HG03103 (cell line): ENCODE measurements around the gene SPN.
"Not testable (repeated sequence)": the region's sequence is repeated elsewhere in the genome, so short reads cannot be mapped to it uniquely, and the experiment has no call there.

Source experiments
- ATAC-seq: cut with Tn5 transposase; IDR thresholded peaks from one replicate; pipeline ENCODE4 v1.9.1; 2021; ENCODE audit warnings: low read depth; ENCODE audit not compliant: unreplicated experiment

SPN gene

DNA sequence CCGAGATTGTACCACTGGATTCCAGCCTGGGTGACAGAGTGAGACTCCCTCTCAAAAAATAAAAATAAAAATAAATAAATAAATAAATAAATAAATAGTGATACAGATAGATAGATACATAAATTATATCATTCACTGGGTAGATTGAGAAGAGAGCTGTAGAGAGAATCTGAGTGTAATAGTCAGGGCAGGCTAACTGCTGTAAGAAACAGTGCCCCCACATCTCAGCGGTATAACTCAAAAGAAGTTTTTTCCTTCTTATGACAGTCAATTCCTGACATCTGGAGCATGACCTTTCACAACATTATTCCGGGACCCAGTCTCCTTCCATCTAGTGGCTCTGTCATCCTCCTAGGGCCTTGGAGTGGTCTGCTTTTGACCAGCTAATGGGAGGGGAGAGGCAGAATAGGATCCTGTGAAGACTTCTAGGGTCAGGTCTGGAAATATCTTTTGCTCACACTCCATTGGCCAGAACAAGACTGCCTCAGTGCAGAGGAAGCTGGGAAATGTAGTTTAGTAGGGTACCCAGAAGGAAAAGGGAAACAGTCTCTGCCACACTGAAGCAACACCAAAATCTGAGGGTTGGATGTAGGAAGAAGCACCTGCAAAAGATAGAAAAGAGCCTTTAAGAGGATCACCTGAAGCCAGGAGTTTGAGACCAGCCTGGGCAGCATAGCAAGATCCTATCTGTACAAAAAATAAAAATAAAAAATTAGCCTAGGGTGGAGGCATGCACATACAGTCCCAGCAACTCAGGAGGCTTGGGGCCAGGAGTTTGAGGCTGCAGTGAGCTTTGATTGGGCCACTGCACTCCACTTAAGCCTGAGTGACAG, 13.0 kb downstream of the SPN start:
- no peak for ATAC-seq

DNA sequence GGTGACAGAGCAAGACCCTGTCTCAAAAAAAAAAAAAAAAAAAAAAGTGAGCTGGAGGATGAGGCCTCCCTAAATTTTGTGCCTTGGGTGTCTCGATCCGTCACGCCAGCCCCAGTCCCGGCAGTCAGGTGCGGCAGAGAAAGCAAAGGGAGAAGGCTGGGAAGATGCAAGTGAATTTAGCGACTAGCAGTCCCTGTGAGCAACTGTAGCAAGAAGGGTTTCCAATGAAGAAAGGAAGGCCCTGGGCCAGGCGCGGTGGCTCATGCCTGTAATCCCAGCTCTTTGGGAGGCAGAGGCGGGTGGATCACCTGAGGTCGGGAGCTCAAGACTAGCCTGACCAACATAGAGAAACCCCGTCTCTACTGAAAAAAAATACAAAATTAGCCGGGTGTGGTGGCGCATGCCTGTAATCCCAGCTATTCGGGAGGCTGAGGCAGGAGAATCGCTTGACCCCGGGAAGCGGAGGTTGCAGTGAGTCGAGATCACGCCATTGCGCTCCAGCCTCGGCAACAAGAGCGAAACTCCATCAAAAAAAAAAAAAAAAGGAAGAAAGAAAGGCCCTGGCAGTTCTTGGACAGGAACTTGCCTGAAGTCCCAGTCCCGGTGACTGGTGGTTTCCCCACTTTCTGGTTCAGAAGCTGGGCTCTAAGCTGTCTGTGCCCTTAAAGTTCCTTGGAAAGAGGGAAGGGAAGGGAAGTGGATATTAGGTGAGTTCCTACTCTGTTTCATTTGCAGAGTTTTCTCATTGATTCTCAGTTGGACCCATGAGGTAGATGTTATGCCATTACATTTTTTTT, 14.1 kb downstream of the SPN start:
- no peak for ATAC-seq

DNA sequence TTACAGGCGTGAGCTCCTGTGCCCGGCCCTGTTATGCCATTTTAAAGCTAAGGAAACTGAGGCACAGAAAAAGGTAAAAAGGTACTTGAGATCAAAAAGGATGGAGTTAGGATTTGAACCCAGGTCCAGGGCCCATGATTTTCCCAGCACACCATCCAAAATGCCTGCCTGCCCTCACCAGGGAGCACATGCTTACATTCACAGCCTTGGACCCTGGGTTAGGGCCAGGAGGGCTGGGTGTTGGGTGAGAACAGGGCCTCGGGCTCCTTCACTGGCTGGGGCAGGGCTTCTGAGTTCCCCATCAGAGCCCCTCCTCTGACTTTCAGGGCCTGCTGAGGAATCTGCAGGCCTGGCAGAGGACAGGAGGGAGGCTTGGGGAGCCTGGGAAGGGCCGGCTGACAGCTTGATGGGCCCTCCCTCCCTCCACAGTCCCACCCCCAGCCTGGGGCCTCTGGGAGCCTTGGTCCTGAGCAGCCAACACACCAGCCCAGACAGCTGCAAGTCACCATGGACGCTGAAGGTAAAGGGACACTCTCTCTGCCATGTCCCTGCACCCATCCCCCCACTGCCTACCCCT, 15.7 kb downstream of the SPN start, which contains the start of gene QPRT:
TSS of gene QPRT (plus strand) at position 490 of the 577 bp plus-strand sequence. CDS start at position 508, 18 bp downstream.
- no peak for ATAC-seq

DNA sequence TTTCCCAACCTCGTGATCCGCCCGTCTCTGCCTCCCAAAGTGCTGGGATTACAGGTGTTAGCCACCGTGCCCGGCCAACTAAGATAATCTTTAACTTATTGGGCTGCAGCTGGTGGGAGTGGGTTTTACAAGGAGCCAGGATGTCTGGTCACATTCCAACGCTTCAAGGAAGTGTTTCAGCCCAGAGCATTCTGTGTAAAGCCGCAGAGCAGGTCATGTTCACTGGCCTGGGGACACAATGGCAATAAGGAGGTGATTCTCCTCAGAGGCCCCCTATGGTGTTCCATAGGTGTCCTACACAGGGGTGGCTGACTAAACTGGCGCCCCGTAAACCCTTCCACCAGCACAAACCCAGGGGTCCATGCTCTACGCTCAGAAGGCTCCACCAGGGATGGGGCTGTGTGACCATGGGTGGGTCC, 17.1 kb downstream of the SPN start:
- ATAC-seq, result no peak

DNA sequence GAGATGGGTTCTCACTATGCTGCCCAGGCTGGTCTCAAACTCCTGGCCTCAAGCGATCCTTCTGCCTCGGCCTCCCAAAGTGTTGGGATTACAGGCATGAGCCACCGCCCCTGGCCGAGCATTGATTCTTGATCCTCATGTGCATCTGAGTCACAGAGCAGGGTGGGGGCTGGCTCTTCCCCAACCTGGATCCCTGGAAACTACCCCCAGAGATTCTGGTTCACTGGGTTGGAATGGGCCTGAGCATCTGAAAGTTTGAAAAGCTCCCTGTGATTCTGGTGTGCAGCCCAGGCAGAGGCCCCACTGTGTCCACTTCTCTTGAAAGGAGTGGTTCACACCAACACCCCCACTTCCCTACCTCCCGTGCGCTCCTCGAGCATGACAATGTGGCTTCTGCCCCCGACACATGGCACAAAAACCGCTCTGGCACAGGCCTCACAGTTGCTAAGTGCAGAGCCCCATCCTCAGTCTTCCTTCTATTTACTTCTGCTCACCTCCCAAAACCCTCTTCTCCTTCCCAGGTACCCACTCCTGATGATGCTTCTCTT, 20.6 kb downstream of the SPN start:
- no peak for ATAC-seq

DNA sequence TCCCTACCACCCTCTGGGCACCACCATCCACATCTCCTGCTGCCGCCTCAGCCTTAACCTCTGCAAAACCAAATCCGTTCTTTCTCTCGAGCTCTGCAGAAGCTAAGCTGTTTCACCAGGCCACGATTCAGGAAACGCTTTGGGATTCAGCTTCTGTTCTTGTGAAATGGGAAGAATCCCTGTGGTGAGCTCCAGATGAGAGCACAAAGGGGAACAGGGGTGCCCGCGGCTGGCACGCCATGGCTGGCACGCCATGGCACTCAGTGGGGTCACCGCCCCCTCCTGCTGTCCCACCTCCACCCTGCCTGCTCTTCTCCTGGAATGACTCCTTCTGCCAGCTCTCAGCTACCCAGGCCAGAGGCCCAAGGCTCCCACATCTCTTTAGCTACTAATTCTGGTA, 21.6 kb downstream of the SPN start:
- no peak for ATAC-seq

DNA sequence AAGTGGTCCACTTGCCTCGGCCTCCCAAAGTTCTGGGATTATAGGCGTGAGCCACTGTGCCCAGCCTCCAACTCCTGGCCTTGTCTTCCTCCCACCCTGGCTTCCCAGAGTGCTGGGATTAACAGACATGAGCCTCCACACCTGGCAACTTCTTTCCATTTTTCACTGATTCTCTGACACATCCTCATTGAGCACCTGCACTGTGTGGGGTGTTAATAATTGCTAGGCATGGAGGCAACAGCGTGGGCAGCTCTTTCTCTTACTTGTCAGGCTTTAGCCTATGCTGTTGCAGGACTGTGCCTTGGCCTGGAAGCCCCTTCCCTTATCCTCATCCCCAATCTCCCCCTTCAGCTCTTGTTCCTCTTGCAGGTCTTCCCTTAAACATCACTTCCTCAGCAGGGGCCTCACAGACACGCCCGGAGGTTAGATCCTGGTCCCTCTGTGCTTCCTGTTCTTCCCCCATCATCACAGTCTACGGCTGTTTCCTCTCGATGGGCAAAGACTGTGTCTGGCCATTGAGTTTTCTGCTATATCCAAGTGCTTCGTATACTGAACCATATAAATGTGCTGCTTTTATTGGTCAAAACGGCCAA, 23.8 kb downstream of the SPN start:
- ATAC-seq, result no peak

DNA sequence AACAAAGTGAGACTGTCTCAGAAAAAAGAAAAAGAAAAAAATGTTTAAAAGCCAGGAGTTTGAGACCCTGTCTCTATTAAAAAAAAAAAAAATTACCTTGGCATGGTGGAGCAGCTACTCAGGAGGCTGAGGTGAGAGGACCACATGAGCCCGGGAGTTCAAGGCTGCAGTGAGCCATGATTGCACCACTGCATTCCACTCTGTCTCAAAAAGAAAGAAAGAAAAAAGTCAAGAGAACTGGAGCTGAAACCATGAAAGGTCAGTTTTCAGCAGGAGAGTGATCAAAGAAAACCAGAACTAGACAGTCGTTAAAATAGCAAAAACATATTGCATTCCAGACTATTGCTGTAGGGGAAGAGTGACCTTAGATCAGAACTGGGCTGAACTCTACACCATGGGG, 24.7 kb downstream of the SPN start:
- no peak for ATAC-seq

DNA sequence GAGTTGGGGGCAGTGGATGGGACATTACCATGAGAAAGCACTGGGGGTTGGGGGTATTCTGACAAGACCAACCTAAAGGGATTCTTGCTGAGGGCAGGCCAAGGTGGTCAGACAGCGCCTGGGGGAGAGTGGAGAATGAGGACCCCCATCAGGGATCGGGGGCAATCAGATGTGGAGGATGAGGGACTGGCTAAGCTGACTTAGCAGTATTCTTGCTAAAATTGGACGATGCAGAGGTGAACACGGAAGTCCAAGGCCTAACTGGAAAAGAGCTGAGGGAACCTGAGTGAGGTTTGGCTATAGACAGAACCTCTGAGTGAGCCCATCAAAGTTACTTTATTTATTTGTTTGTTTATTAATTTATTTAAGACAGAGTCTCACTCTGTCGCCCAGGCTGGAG, 25.1 kb downstream of the SPN start:
- ATAC-seq, result no peak

DNA sequence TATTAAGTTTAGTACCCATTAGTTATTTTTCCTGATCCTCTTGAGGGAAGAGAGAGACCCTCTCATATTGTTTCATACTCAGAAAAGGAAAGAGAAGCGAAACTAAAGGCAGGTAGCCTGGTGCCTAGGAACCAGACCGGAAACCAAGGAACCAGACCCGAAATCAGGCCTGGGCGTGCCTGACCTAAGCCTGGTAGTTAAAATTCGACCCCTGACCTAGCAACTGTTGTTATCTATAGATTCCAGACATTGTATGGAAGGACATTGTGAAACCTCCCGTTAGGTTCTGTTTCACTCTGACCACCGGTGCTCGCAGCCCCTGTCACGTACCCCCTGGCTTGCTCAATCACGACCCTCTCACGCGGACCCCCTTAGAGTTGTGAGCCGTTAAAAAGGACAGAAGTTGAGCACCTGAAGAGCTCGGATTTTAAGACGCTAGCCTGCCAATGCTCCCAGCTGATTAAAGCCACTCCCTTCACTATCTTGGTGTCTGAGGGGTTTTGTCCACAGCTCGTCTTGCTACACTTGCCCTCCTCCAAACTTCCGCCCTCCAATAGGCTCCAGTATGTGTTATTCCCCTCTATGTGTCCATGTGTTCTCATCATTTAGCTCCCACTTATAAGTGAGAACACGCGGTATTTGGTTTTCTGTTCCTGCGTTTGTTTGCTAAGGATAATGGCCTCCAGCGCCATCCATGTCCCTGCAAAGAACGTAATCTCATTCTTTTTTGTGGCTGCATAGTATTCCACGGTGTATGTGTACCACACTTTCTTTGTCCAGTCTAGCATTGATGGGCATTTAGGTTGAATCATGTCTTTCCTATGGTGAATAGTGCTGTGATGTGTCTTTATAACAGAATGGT, 26.7 kb downstream of the SPN start:
- ATAC-seq, result not testable (repeated sequence)

DNA sequence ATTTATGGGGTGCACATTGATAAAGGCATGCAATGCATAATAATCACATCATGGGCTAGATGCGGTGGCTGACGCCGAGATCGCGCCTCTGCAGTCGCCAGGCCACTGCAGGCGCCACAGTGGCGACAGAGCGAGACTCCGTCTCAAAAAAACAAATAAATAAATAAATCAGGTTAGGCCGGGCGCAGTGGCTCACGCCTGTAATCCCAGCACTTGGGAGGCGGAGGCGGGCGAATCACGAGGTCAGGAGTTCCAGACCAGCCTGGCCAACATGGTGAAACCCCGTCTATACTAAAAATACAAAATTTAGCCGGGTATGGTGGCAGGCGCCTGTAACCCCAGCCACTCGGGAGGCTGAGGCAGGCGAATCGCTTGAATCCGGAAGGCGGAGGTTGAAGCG, 29.6 kb downstream of the SPN start:
- not testable (repeated sequence) for ATAC-seq

DNA sequence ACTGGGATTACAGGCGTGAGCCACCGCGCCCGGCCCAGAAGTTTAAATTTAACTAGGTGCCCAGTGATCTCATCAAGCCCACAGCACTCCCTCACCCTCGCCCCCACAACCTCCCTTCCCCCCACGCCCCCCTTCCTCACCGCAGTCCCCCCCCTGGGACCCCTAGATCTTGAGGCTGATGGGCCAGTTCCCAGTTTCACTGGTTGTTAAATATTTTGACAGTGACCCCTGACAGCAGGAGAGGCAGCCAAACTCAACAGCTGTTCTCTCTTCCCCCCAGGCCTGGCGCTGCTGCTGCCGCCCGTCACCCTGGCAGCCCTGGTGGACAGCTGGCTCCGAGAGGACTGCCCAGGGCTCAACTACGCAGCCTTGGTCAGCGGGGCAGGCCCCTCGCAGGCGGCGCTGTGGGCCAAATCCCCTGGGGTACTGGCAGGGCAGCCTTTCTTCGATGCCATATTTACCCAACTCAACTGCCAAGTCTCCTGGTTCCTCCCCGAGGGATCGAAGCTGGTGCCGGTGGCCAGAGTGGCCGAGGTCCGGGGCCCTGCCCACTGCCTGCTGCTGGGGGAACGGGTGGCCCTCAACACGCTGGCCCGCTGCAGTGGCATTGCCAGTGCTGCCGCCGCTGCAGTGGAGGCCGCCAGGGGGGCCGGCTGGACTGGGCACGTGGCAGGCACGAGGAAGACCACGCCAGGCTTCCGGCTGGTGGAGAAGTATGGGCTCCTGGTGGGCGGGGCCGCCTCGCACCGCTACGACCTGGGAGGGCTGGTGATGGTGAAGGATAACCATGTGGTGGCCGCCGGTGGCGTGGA, 31.5 kb downstream of the SPN start:
- no peak for ATAC-seq

DNA sequence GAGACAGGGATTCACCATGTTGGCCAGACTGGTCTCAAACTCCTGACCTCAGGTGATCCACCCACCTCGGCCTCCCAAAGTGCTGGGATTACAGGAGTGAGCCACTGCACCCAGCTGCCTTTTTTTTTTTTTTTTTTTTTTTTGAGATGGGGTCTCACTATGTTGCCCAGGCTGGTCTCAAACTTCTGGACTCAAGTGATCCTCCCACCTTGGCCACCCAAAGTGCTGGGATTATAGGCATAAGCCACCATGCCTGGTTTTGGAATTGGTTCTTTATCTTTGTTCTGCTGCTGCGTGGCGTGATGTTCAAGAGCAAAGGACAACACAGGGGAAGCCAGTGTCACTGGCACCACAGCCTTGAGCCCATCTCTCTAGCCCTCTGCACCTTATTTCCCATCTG, 32.6 kb downstream of the SPN start:
- not testable (repeated sequence) for ATAC-seq

DNA sequence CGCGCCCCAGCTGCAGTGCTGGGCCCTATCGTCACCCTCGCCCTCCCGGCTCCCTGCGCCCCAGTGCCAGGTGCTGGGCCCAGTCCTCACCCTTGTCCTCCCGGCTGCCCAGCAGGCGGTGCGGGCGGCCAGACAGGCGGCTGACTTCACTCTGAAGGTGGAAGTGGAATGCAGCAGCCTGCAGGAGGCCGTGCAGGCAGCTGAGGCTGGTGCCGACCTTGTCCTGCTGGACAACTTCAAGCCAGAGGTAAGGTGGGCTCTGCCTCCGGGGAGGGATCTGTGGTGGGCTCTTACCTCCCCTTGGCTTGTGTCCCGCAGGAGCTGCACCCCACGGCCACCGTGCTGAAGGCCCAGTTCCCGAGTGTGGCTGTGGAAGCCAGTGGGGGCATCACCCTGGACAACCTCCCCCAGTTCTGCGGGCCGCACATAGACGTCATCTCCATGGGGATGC, 33.9 kb downstream of the SPN start:
- ATAC-seq, result no peak

DNA sequence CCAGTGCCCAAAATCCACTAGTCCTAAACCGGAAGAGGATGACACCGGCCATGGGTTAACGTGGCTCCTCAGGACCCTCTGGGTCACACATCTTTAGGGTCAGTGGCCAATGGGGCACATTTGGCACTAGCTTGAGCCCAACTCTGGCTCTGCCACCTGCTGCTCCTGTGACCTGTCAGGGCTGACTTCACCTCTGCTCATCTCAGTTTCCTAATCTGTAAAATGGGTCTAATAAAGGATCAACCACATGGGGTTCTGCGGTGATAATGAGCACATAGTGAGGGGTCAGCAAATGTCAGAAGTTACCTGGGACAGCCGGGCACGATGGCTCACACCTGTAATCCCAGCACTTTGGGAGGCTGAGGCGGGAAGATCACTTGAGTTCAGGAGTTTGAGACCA, 34.3 kb downstream of the SPN start:
- ATAC-seq, result no peak

DNA sequence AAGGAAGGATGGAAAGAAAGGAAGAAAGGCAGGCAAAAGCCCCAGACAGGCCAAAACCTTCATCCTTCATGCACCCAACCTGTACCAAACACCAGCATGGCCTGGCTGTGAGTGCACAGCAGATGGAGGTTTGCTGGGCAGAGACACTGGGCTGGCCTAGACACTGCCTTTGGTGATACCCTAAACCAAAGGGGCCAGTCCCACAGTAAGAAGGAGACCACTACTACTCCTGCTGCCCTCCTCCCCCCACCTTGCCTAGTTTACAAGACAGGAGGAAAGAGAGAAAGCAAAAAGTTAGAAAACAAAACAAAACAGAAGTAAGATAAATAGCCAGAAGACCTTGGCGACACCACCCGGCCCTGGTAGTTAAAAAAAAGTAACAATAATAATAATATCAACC, 35.0 kb downstream of the SPN start:
- ATAC-seq, result no peak

DNA sequence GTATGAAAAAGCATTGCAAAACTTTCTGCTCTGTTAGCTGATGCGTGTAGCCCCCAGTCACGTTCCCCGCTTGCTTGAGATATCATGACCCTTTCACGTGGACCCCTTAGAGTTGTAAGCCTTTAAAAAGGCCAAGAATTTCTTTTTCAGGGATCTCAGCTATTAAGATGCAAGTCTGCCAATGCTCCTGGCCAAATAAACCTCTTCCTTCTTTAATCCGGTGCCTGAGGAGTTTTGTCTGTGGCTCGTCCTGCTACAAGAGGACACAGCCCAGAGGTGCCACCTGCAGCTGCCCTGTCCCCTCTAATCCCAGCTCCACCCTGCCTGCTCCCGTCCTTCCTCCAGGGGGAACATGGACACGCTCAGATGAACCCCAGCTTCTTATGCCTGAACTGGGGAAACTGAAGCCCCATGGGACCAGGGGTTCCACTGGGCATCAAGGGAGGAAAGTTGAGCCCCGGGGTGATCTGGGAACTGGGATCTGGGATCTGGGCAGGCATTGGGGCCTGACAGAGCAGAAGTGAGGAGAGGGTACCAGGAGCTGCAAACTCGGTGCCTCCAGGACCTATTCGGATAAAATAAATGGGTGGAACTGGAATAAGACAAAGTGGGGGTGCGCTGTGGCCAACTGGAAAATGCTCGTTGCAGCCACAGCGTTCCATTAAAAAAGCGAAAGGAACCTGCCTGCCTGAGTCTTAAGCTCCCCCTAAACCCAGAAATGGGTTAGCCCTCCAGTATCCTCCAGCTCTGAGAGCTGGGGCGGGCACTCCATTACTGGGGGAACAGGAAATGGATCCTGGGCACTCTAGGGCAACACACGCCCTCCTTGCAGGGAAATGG, 35.7 kb downstream of the SPN start:
- no peak for ATAC-seq
